Right atrium auricular region (tissue), 2 donors: Measurements from ENCODE around the gene MALRD1. TPM values are rescaled to one million over a fixed set of nuclear protein-coding genes. Genes with fewer than 3 reads are reported as not detected.

ENCODE experiments used
- DNase-seq: peaks from one replicate; pipeline ENCODE4 v3.0.0-alpha.2; 2019; ENCODE audit warnings: low spot score
- H3K27ac ChIP-seq, 2 donors: fragments of 200-600 bp; sonication (generic); 1 replicate in 1 of 2; 2 replicates in 1 of 2; pipeline ENCODE4 v1.5.1; 2016 to 2019
- H3K27me3 ChIP-seq, 2 donors: fragments of 200-600 bp; sonication (generic); one replicate each; pipeline versions ENCODE4 v1.5.1 to v1.6.0; 2017 to 2019
- H3K36me3 ChIP-seq: fragments of 200-600 bp; sonication (generic); one replicate; pipeline ENCODE4 v1.5.1; 2016
- H3K4me1 ChIP-seq, 2 donors: fragments of 200-600 bp; sonication (generic); one replicate each; pipeline versions ENCODE4 v1.5.1 to v1.6.0; 2017 to 2019
- H3K4me3 ChIP-seq, 2 donors: fragments of 200-600 bp; sonication (generic); 1 replicate in 1 of 2; 2 replicates in 1 of 2; pipeline ENCODE4 v1.5.1; 2017 to 2019; ENCODE audit warnings: mild to moderate bottlenecking in 1 of 2, moderate library complexity in 1 of 2
- H3K9me3 ChIP-seq, 2 donors: fragments of 200-600 bp; sonication (generic); one replicate each; pipeline ENCODE4 v1.5.1; 2019
- total RNA-seq, 2 donors: library from RNA; depleted of rRNA; stranded (reverse); fragments of >200 nt; gene quantifications; one replicate each; pipeline ENCODE4 v1.1.0, GENCODE V29; 2016
- TF ChIP-seq, protein P1 (sequence below), 2 donors: fragments of 200-600 bp; sonication (generic); IDR thresholded peaks; one replicate each; pipeline ENCODE4 v1.5.1; 2019; ENCODE audit warnings: antibody characterized with exemption in 2 of 2

MALRD1 gene
- total RNA-seq, 2 donors from 2014 or later: 0.71 to 1.3 TPM

DNA sequence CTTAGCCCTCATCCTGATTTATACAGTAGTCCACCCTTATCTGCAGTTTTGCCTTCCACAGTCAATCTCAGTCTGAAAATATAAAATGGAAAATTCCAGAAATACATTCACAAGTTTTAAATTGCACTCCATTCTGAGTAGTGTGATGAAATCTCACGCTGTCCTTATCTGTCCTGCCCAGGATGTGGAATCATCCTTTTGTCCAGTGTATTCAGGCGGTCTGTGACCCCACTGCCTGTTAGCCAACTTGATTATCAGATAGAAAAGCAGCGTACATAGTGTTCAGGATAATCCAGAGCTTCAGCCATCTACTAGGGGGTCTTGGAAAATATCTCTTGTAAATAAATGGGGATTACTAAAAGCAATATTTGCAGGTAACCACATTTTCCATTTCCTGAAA is 146.3 kb downstream of the MALRD1 start:
- H3K27ac ChIP-seq: no peak overlapping the region

DNA sequence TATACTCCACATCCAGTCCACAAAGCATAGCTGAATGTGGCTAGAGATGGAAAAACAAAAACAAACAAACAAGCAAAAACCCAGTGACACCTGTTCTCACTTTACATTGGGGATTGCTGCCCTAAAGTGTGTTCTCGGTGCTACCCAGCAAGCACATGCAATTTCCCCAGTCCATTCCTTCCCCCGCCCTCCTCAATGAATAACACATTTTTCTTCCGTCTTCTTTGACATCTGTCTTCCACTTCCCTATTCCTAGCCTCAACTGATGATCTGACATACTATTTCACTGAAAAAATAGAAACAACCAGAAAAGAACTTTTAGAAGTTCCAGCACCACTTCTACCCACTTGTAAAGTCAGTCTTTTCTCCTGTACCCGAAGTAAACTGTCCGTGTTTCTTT is 147.1 kb downstream of the MALRD1 start:
- TF ChIP-seq, protein P1, sequence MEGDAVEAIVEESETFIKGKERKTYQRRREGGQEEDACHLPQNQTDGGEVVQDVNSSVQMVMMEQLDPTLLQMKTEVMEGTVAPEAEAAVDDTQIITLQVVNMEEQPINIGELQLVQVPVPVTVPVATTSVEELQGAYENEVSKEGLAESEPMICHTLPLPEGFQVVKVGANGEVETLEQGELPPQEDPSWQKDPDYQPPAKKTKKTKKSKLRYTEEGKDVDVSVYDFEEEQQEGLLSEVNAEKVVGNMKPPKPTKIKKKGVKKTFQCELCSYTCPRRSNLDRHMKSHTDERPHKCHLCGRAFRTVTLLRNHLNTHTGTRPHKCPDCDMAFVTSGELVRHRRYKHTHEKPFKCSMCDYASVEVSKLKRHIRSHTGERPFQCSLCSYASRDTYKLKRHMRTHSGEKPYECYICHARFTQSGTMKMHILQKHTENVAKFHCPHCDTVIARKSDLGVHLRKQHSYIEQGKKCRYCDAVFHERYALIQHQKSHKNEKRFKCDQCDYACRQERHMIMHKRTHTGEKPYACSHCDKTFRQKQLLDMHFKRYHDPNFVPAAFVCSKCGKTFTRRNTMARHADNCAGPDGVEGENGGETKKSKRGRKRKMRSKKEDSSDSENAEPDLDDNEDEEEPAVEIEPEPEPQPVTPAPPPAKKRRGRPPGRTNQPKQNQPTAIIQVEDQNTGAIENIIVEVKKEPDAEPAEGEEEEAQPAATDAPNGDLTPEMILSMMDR (IDR thresholded peaks at IDR 0.05): no peak
- Histone ChIP-seq H3K27me3 (no peaks in the 10 kb centered on the region), H3K9me3 (peaks cover 0 to 2% of the 10 kb centered on the region in 2 donors), H3K27ac (no peak overlapping the region), H3K4me3 (no peak overlapping the region), H3K4me1 (no peaks in the 10 kb centered on the region), H3K36me3 (no peaks in the 10 kb centered on the region)
- no peak for DNase-seq

More for the DNA sequence above, 146.3 kb downstream of the MALRD1 start:
- Histone ChIP-seq H3K9me3 (peaks cover 0 to 11% of the 10 kb centered on the region in 2 donors), H3K4me1 (no peaks in the 10 kb centered on the region), H3K4me3 (no peak overlapping the region), H3K36me3 (no peaks in the 10 kb centered on the region), H3K27me3 (no peaks in the 10 kb centered on the region)
- no peak for DNase-seq
- TF ChIP-seq, protein P1 (IDR thresholded peaks at IDR 0.05): no peak

DNA sequence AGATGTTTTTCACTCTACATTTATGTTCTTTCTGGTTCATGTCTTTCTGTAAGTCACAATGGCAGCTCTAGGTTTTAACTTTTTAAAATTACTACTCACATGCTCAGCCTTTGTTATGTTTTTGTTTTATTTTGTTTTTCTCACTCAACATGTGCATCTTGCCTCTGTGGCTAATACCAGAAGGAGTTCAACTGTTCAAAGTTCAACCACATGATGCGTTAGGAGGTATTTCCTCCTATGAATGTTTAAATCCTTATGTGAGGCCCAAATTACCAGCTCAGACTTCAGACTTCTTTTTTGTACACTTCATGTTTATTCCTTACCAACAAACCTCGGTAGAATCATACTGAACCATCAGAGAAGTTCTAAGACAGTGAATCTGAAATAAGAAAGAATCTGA is 151.6 kb downstream of the MALRD1 start:
- no peaks in the 10 kb centered on the region for H3K9me3 ChIP-seq
- no peaks in the 10 kb centered on the region for H3K27me3 ChIP-seq
- TF ChIP-seq, protein P1 (IDR thresholded peaks at IDR 0.05): no peak
- no peak for DNase-seq
- no peak overlapping the region for H3K27ac ChIP-seq
- no peaks in the 10 kb centered on the region for H3K4me1 ChIP-seq
- H3K4me3 ChIP-seq: no peak overlapping the region
- H3K36me3 ChIP-seq: no peaks in the 10 kb centered on the region

DNA sequence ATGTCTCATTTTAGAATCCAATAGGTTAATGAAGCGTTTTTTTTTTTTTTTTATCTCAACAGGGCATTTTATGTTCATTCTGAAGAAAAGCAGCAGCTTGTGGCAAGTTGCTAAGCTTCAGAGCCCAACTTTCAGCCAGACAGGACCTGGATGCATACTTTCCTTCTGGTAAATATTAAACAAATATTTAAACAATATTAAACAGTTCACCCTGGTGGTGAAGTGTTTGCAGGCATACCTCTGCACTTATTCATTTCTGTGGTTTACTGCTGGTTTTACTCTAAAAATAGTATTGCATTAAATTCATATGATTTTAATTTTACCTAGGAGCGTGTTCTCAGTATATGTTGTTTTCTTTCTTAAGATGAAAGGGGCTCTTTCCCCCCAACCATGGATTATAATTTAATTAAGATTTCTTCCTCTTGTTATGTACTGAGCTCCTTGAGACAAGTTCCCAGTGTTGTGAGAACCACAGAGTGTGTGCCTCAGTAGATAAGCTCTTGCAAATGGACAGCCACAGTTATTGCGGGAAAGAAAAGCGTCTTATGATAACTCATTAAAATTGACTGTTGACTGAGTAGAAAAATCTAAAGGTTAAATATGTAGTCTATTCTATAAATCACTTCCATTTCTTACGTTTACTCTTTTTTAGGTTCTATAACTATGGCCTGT is 155.8 kb downstream of the MALRD1 start:
- H3K27ac ChIP-seq: no peak overlapping the region
- no peaks in the 10 kb centered on the region for H3K36me3 ChIP-seq
- H3K4me1 ChIP-seq: no peaks in the 10 kb centered on the region
- TF ChIP-seq, protein P1 (IDR thresholded peaks at IDR 0.05): no peak
- no peaks in the 10 kb centered on the region for H3K27me3 ChIP-seq
- no peak for DNase-seq
- H3K4me3 ChIP-seq: no peak overlapping the region
- H3K9me3 ChIP-seq: no peaks in the 10 kb centered on the region

DNA sequence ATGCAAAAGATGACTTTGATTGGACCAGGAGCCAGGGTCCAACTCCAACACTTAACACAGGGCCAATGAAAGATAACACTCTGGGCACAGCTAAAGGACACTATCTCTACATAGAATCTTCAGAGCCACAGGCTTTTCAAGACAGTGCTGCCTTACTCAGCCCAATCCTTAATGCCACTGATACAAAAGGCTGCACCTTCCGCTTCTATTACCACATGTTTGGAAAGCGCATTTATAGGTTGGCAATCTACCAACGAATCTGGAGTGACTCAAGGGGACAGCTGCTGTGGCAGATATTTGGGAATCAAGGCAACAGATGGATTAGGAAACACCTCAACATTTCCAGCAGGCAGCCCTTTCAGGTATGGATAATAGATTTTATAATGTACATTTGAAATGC is 160.7 kb downstream of the MALRD1 start:
- Histone ChIP-seq H3K36me3 (no peaks in the 10 kb centered on the region), H3K4me1 (no peaks in the 10 kb centered on the region), H3K27ac (no peak overlapping the region), H3K4me3 (no peak overlapping the region), H3K9me3 (no peaks in the 10 kb centered on the region), H3K27me3 (no peaks in the 10 kb centered on the region)
- TF ChIP-seq, protein P1 (IDR thresholded peaks at IDR 0.05): no peak
- DNase-seq: no peak

DNA sequence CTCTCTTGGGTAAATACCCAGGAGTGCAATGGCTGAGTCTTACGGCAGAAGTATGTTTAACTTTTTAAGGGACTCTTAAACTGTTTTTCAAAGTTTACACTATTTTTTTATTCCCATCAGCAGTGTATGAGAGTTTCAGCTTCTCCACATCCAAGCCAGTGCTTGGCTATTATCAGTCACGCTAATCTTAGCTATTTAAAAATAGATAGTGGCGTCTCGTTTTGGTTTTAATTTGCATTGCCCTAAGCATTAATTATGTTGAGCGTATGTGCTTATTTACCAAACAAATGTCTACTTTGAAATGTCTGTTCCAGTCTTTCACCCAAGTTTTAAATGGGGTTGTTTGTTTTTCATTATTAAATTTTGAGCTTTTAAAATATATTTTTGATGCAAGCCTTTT is 164.0 kb downstream of the MALRD1 start:
- DNase-seq: no peak
- TF ChIP-seq, protein P1 (IDR thresholded peaks at IDR 0.05): no peak

More for the DNA sequence above, 164.0 kb downstream of the MALRD1 start:
- no peaks in the 10 kb centered on the region for H3K4me1 ChIP-seq
- H3K27me3 ChIP-seq: no peaks in the 10 kb centered on the region
- no peak overlapping the region for H3K4me3 ChIP-seq
- no peaks in the 10 kb centered on the region for H3K36me3 ChIP-seq
- H3K9me3 ChIP-seq: no peaks in the 10 kb centered on the region
- H3K27ac ChIP-seq: no peak overlapping the region
